T-helper 1 cell treated with Interleukin-12 subunit alpha and Interleukin-12 subunit beta and Interleukin-4 antibody, amounts not matched to agents 30 μg/mL and 1 μg/mL, for 36 hours (primary cell): Measurements from ENCODE around the gene YPEL4.

Experiments
- H3K27ac Mint-ChIP-seq: one replicate; pipeline ENCODE4 v1.8.0; 2021; ENCODE audit warnings: mild to moderate bottlenecking, mixed read lengths
- H3K27me3 Mint-ChIP-seq: one replicate; pipeline ENCODE4 v1.8.0; 2021; ENCODE audit warnings: low read depth, mixed read lengths
- H3K36me3 Mint-ChIP-seq: one replicate; pipeline ENCODE4 v1.8.0; 2021; ENCODE audit warnings: low read depth, mixed read lengths
- H3K4me1 Mint-ChIP-seq: one replicate; pipeline ENCODE4 v1.8.0; 2021; ENCODE audit warnings: low read depth, mixed read lengths
- H3K4me3 Mint-ChIP-seq: one replicate; pipeline ENCODE4 v1.8.0; 2021; ENCODE audit warnings: mild to moderate bottlenecking, moderate library complexity, mixed read lengths
- H3K9me3 Mint-ChIP-seq: one replicate; pipeline ENCODE4 v1.8.0; 2021; ENCODE audit warnings: mixed read lengths

YPEL4 gene

GRCh38 chr11:57644748-57645688 lies 4.7 kb downstream of the YPEL4 start:
- no peaks in the 10 kb centered on the region for H3K9me3 Mint-ChIP-seq
- H3K4me3 Mint-ChIP-seq: no peak overlapping the region
- no peak overlapping the region for H3K27ac Mint-ChIP-seq
- H3K27me3 Mint-ChIP-seq: peaks cover 51% of the 10 kb centered on the region
- H3K36me3 Mint-ChIP-seq: peaks cover 5% of the 10 kb centered on the region
- peaks cover 37% of the 10 kb centered on the region for H3K4me1 Mint-ChIP-seq

- H3K9me3 Mint-ChIP-seq: no peaks in the 10 kb centered on the region
- H3K27ac Mint-ChIP-seq: no peak overlapping the region
- no peak overlapping the region for H3K4me3 Mint-ChIP-seq
- H3K27me3 Mint-ChIP-seq: peaks cover 42% of the 10 kb centered on the region
- H3K4me1 Mint-ChIP-seq: peaks cover 30% of the 10 kb centered on the region
- H3K36me3 Mint-ChIP-seq: peaks cover 5% of the 10 kb centered on the region
Measured at GRCh38 chr11:57643802-57644201, 5.9 kb downstream of the YPEL4 start.

DNA sequence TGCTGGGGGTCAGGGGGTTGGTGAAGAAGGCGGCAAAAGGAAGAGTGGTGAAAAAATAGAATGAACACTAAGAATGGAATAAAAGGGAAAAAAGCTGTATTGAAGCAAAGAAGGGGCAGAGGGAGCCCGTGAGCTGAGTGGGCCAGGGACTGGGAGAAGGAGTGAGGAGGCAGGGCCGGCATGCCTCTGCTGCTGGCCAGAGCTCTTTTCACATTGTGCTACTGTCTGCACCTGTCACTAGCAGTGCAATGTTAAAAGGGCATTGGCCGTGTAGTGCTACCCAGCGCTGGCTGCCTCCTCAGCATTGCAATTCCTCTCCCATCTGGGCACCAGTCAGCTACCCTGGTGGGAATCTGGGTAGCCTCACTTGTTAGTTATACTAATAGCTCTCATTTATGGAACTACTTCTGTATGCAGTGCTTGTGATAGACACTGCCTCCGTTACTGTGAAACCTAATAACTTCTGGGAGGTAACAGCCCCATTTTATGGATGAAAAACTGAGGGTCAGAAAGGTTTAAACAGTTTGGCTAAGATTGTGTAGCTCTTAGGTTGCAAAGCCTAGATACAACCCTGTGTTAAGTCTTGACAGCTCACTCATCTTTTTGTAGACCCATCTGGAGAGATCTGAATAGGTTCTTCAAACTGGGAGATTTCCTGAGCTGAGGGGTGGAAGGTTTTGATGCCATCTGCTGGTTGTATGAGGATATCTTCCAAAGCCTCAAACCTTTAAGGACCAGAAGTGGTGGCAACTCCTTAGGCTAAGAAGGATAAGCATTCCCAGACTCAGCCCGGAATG lies 8.5 kb downstream of the YPEL4 start:
- H3K4me1 Mint-ChIP-seq: peaks cover 17% of the 10 kb centered on the region
- no peak overlapping the region for H3K27ac Mint-ChIP-seq
- H3K9me3 Mint-ChIP-seq: no peaks in the 10 kb centered on the region
- H3K4me3 Mint-ChIP-seq: no peak overlapping the region
- peaks cover 23% of the 10 kb centered on the region for H3K27me3 Mint-ChIP-seq
- no peaks in the 10 kb centered on the region for H3K36me3 Mint-ChIP-seq

DNA sequence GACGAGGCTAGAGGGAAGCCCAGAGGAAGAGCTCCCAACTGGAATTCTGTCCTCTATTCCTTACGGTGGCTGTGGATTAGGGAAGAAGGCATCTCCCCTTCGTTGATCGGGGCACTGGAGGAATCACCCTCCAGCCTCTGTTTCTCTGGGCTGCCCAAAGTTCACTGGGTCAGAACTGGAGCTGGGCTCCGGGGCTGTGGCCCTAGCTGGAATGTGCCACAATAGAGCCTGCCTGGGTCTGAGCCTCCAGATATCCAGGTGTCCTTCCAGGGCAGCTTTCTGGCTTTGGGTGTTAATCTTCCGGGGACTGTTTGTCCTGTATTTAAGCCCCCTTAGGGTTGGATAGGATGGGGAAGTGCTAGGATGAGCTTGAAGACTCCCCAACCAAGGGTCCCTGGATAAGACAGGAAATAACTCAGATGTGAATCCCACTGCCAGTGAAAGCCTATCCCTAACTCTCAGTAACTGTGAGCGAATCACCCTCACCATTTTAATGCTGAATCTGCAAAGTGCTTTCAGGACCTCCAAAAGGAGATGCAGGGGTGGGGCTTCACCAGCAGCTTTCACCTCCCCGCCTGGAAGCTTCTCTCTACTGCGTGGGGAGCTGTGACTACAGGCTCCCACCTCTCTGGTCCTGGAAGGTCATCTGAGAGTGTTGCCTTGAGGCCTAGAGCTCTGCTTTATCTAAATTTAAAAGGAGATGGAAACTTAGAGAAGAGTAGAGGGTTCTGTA lies 9.5 kb downstream of the YPEL4 start:
- no peaks in the 10 kb centered on the region for H3K9me3 Mint-ChIP-seq
- H3K27ac Mint-ChIP-seq: no peak overlapping the region
- peaks cover 14% of the 10 kb centered on the region for H3K27me3 Mint-ChIP-seq
- H3K4me1 Mint-ChIP-seq: peaks cover 13% of the 10 kb centered on the region
- H3K36me3 Mint-ChIP-seq: no peaks in the 10 kb centered on the region
- H3K4me3 Mint-ChIP-seq: peak overlapping the region; percentile 96

DNA sequence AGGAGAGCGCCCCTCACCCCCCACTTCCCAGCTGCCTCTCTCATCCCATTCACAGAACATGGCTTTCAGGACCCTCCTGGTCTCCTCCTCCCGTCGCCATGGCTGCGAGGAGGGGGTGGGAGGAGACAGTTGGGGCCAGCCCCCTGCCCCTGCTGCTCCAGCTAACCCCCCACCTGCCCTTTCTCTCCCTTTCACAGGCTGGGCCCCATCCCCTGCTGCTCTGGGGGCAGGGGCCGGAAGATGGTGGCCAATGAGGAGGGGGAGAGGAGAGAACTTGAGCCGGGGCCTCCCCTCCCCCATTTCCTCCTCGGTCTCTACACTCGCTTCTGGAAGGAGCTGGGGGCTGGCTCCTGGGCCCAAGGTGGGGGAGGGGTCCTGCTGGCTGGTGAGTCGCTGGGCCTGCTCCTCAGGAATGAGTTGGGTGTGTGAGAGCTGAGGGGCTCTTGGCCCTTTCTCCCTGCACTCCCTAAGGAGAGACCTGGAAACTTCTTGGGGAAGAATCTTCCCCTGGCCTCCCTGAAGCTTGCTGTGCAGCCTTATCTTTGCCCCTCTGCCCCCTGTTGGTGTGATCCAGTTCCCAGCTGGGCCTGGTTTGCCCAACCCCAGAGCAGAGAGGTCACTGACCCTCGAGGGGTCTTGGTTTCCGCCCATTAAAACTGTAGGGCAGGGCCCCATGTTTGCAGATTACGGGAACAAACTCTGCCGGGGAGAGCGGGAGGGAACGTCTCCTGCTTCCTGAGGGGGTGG lies 10.2 kb downstream of the YPEL4 start:
- H3K36me3 Mint-ChIP-seq: no peaks in the 10 kb centered on the region
- no peak overlapping the region for H3K27ac Mint-ChIP-seq
- H3K9me3 Mint-ChIP-seq: no peaks in the 10 kb centered on the region
- peaks cover 10% of the 10 kb centered on the region for H3K4me1 Mint-ChIP-seq
- peaks cover 19% of the 10 kb centered on the region for H3K27me3 Mint-ChIP-seq
- peak overlapping the region; percentile 96 for H3K4me3 Mint-ChIP-seq

DNA sequence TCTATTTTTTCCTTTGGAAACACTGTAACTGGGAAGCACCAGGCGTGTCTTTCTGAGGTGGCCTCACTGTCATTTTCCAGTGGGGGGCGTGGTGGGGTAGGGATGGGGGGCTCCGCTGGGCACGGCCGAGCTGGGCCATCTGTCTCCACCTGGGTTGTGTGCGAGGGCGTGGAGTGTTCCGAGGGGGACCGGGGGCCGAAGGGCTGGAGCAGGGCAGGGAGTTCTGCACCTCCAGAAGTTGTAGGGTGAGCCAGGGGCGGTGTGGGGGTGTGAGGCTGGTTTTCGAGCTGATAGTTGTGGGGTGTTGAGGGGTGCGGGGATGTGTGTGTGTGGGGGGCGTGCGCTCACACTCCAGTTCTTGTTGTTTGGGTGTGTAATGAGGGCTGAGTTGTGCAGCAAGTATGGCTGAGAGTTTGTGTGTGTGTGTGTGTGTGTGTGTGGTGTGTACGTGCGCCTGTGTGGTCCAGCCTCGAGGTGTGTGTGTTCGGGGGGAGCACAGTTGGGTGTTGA lies 10.8 kb downstream of the YPEL4 start:
- Mint-ChIP-seq H3K4me3 (peak overlapping the region; percentile 96), H3K27me3 (peaks cover 25% of the 10 kb centered on the region), H3K9me3 (no peaks in the 10 kb centered on the region), H3K27ac (peak overlapping the region; percentile 57), H3K4me1 (peaks cover 10% of the 10 kb centered on the region), H3K36me3 (no peaks in the 10 kb centered on the region)

GRCh38 chr11:57638005-57638781 lies 11.5 kb downstream of the YPEL4 start:
- H3K9me3 Mint-ChIP-seq: no peaks in the 10 kb centered on the region
- H3K27me3 Mint-ChIP-seq: peaks cover 20% of the 10 kb centered on the region
- peaks cover 10% of the 10 kb centered on the region for H3K4me1 Mint-ChIP-seq
- H3K4me3 Mint-ChIP-seq: peak overlapping the region; percentile 96
- H3K36me3 Mint-ChIP-seq: no peaks in the 10 kb centered on the region
- peak overlapping the region; percentile 36 for H3K27ac Mint-ChIP-seq

DNA sequence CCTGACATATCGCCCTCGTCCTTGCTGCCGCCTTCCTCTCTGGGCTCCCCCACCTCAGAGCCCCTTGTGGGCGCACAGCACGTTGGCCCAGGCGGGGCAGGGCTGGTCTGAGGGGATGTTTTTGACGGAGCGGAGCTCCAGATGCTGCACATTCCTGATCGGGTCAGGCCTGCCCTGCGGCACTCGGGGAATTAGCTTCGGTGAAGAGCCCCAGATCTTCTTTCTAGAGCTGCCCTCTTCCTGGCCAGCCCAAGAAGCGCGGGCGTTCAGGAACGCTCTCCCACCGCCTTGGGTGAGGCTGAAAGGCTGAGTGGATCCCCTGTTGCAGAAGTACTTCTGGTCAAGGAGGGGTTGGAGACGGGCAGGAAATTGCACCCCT lies 12.1 kb downstream of the YPEL4 start:
- Mint-ChIP-seq H3K27me3 (peaks cover 20% of the 10 kb centered on the region), H3K27ac (no peak overlapping the region), H3K4me3 (peak overlapping the region; percentile 96)

GRCh38 chr11:57635246-57635645 lies 14.5 kb downstream of the YPEL4 start:
- no peak overlapping the region for H3K27ac Mint-ChIP-seq
- H3K27me3 Mint-ChIP-seq: peaks cover 29% of the 10 kb centered on the region
- no peaks in the 10 kb centered on the region for H3K9me3 Mint-ChIP-seq
- H3K36me3 Mint-ChIP-seq: no peaks in the 10 kb centered on the region
- H3K4me1 Mint-ChIP-seq: peaks cover 10% of the 10 kb centered on the region
- no peak overlapping the region for H3K4me3 Mint-ChIP-seq

More for the DNA sequence above, 12.1 kb downstream of the YPEL4 start:
- no peaks in the 10 kb centered on the region for H3K9me3 Mint-ChIP-seq
- H3K4me1 Mint-ChIP-seq: peaks cover 10% of the 10 kb centered on the region
- H3K36me3 Mint-ChIP-seq: no peaks in the 10 kb centered on the region

DNA sequence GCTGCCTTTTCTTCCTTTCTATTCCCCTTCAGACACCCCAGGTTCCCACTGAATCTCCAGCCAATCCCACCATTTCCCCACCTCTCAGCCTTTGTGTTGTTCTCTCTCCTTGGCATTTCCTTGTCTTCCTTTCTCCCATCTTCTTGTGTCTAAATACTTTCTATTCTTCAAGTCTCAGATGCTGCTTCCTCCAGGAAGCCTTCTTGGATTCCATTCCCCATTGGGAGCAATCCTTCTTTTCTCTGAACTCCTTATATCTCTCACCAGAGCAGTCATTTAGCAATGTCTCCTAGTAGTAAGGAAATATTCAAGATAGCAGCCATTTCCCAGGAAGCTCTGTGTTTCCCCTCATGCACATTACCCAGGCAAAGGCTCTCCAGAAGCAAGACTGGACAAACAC lies 15.4 kb downstream of the YPEL4 start:
- no peaks in the 10 kb centered on the region for H3K9me3 Mint-ChIP-seq
- H3K36me3 Mint-ChIP-seq: no peaks in the 10 kb centered on the region
- no peak overlapping the region for H3K27ac Mint-ChIP-seq
- H3K27me3 Mint-ChIP-seq: peaks cover 32% of the 10 kb centered on the region
- no peak overlapping the region for H3K4me3 Mint-ChIP-seq
- peaks cover 8% of the 10 kb centered on the region for H3K4me1 Mint-ChIP-seq

GRCh38 chr11:57633394-57634070 lies 16.2 kb downstream of the YPEL4 start:
- no peaks in the 10 kb centered on the region for H3K9me3 Mint-ChIP-seq
- no peaks in the 10 kb centered on the region for H3K36me3 Mint-ChIP-seq
- H3K4me3 Mint-ChIP-seq: no peak overlapping the region
- H3K27me3 Mint-ChIP-seq: peaks cover 32% of the 10 kb centered on the region
- H3K4me1 Mint-ChIP-seq: peaks cover 3% of the 10 kb centered on the region
- H3K27ac Mint-ChIP-seq: no peak overlapping the region

- Mint-ChIP-seq H3K27ac (no peak overlapping the region), H3K4me1 (no peaks in the 10 kb centered on the region), H3K9me3 (no peaks in the 10 kb centered on the region), H3K27me3 (peaks cover 28% of the 10 kb centered on the region), H3K36me3 (no peaks in the 10 kb centered on the region), H3K4me3 (no peak overlapping the region)
Measured at GRCh38 chr11:57632116-57632515, 17.6 kb downstream of the YPEL4 start.

DNA sequence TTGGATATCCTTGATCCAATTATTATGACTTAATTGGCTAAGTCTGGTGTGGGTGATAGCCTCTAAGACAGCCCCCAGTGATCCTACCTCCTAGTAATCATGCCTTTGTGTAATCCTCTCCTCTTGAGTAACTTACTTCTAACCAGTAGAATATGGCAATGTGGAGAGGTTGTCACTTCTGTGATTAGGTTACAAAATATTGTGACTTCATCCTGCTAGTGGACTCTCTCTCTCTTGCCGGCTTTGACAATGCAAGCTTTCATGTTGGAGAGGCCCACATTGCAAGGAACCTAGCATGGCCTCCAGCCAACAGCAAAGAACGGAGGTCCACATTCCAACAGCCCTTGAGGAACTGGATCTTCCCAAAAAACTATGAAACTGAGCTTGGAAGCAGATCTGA lies 19.5 kb downstream of the YPEL4 start:
- Mint-ChIP-seq H3K9me3 (no peaks in the 10 kb centered on the region), H3K4me3 (no peak overlapping the region), H3K36me3 (no peaks in the 10 kb centered on the region), H3K27me3 (peaks cover 25% of the 10 kb centered on the region), H3K4me1 (no peaks in the 10 kb centered on the region), H3K27ac (no peak overlapping the region)
